ENCODE data around the gene ANKH. TPM values are rescaled to one million over a fixed set of nuclear protein-coding genes. Genes with fewer than 3 reads are reported as not detected.

The ANKH gene
- total RNA-seq, 4 donors from 2014 or later: 31.2 to 55.2 (median 34.7) TPM

GRCh38 chr5:14760548-14761002 lies 111.0 kb downstream of the ANKH start:
- DNase-seq: no peak
- WGBS, 2 donors: 79 to 80% methylated on average over 4 of the region's 4 CpGs
- no peaks in the 10 kb centered on the region for H3K27me3 ChIP-seq
- intact Hi-C loops (cut with DNase I): no loop called here
- H3K4me1 ChIP-seq: peaks cover 0 to 4% of the 10 kb centered on the region in 2 donors
- no peak overlapping the region for H3K4me3 ChIP-seq (replicated peaks in 1 of 3)
- TF ChIP-seq CTCF (IDR thresholded peaks at IDR 0.05): no peak
- no peak for TF ChIP-seq POLR2A (IDR thresholded peaks at IDR 0.05)
- no peak overlapping the region for H3K27ac ChIP-seq
- no peaks in the 10 kb centered on the region for H3K36me3 ChIP-seq
- H3K9me3 ChIP-seq: no peaks in the 10 kb centered on the region

- no peak for DNase-seq
- intact Hi-C loops (cut with DNase I): no loop called here
- no peak overlapping the region for H3K27ac ChIP-seq
- 76 to 87% methylated on average over 6 of the region's 6 CpGs for WGBS, 2 donors
- no peaks in the 10 kb centered on the region for H3K9me3 ChIP-seq
- peaks cover 0 to 4% of the 10 kb centered on the region in 2 donors for H3K4me1 ChIP-seq
- H3K4me3 ChIP-seq (replicated peaks in 1 of 3): no peak overlapping the region
- TF ChIP-seq POLR2A (IDR thresholded peaks at IDR 0.05): no peak
- TF ChIP-seq CTCF (IDR thresholded peaks at IDR 0.05): no peak
- H3K27me3 ChIP-seq: no peaks in the 10 kb centered on the region
- no peaks in the 10 kb centered on the region for H3K36me3 ChIP-seq
Observed at GRCh38 chr5:14759744-14760547, 111.6 kb downstream of the ANKH start.

- no peak for DNase-seq
- H3K27me3 ChIP-seq: no peaks in the 10 kb centered on the region
- no peak overlapping the region for H3K4me3 ChIP-seq (replicated peaks in 1 of 3)
- H3K36me3 ChIP-seq: no peaks in the 10 kb centered on the region
- WGBS, 2 donors: 86 to 94% methylated on average over 9 of the region's 9 CpGs
- H3K4me1 ChIP-seq: peaks cover 4 to 11% of the 10 kb centered on the region in 2 donors
- TF ChIP-seq CTCF (IDR thresholded peaks at IDR 0.05) (no peak), POLR2A (IDR thresholded peaks at IDR 0.05) (no peak)
- no peaks in the 10 kb centered on the region for H3K9me3 ChIP-seq
- intact Hi-C loops (cut with DNase I): no loop called here
- H3K27ac ChIP-seq: no peak overlapping the region
Observed at GRCh38 chr5:14757850-14758249, 113.7 kb downstream of the ANKH start.

GRCh38 chr5:14756478-14756877 lies 115.1 kb downstream of the ANKH start:
- H3K36me3 ChIP-seq: no peaks in the 10 kb centered on the region
- intact Hi-C loops (cut with DNase I): no loop called here
- H3K27ac ChIP-seq: no peak overlapping the region
- no peak for TF ChIP-seq POLR2A (IDR thresholded peaks at IDR 0.05)
- TF ChIP-seq CTCF (IDR thresholded peaks at IDR 0.05): no peak
- WGBS, 2 donors: 95 to 97% methylated on average over 4 of the region's 4 CpGs
- no peak for DNase-seq
- no peak overlapping the region for H3K4me3 ChIP-seq (replicated peaks in 1 of 3)
- H3K4me1 ChIP-seq: peaks cover 4 to 11% of the 10 kb centered on the region in 2 donors
- no peaks in the 10 kb centered on the region for H3K27me3 ChIP-seq
- no peaks in the 10 kb centered on the region for H3K9me3 ChIP-seq

GRCh38 chr5:14753947-14754346 lies 117.6 kb downstream of the ANKH start:
- Histone ChIP-seq H3K4me1 (peaks cover 4 to 11% of the 10 kb centered on the region in 2 donors), H3K4me3 (replicated peaks in 1 of 3) (no peak overlapping the region), H3K27me3 (no peaks in the 10 kb centered on the region), H3K36me3 (peaks cover 0 to 3% of the 10 kb centered on the region in 2 donors), H3K27ac (peak overlapping the region; percentile 10 to 43 (median 19)), H3K9me3 (no peaks in the 10 kb centered on the region)
- DNase-seq: peak; percentile 60 to 69
- 28 to 47% methylated on average over 3 of the region's 3 CpGs for WGBS, 2 donors
- intact Hi-C loops (cut with DNase I): no loop called here
- TF ChIP-seq CTCF (IDR thresholded peaks at IDR 0.05) (peak in 2 of 6 experiments; percentile 11 to 24), POLR2A (IDR thresholded peaks at IDR 0.05) (no peak)
